ENCODE data around the gene TRIML1. TPM values are rescaled to one million over a fixed set of nuclear protein-coding genes. Genes with fewer than 3 reads are reported as not detected.

Gene TRIML1
- total RNA-seq, 1 experiment from 2014 or later, result not detected

- Histone ChIP-seq H3K23me2 (ENCODE audit: insufficient read length, low read depth, low read length, poor library complexity, severe bottlenecking) (no peaks in the 10 kb centered on the region), H3K9ac (ENCODE audit: extremely low read depth, insufficient read length, low read length) (no peak overlapping the region)
- peak overlapping the region in 1 of 3 experiments; percentile 65; a peak in 1 of 7 replicates for H3K27ac Mint-ChIP-seq
These were observed 11.9 kb upstream of the TRIML1 start for GRCh38 chr4:188127214-188127874.

More at GRCh38 chr4:188127214-188127874, 11.9 kb upstream of the TRIML1 start:
- no peak overlapping the region for H3K4me3 Mint-ChIP-seq
- WGBS (ENCODE audit: extremely low coverage, insufficient read length, low lambda C conversion rate), result no CpG with 5 or more reads among the region's 5 CpGs
- no peaks in the 10 kb centered on the region for H3K36me3 Mint-ChIP-seq (ENCODE audit: insufficient read depth in 1 of 3, low read depth in 3 of 3)
- no peak overlapping the region for H3K14ac ChIP-seq (ENCODE audit: insufficient read depth, low read length)
- DNase-seq, result no peak
- no peak overlapping the region for H3K27ac ChIP-seq (ENCODE audit: insufficient read length, low read depth, low read length)
- H2BK20ac ChIP-seq (ENCODE audit: low read depth, low read length, poor library complexity, severe bottlenecking), result no peak overlapping the region
- no peak overlapping the region for H3T11ph ChIP-seq (ENCODE audit: low read length)
- no peak overlapping the region for H2BK15ac ChIP-seq (ENCODE audit: low read depth, low read length)
- no peak overlapping the region for H3K23ac ChIP-seq (ENCODE audit: insufficient read length, low read depth, low read length)
- peak overlapping the region; percentile 27 for H4K8ac ChIP-seq (replicated peaks; ENCODE audit: insufficient read length, low read depth, low read length)
- H3K4me1 ChIP-seq (ENCODE audit: insufficient read depth, low read length), result peaks cover 3% of the 10 kb centered on the region; the same call in 1 of the 2 replicates
- no peaks in the 10 kb centered on the region for H3K9me3 ChIP-seq (ENCODE audit: control insufficient read depth, low read depth, low read length)
- no peak overlapping the region for H2AFZ ChIP-seq (ENCODE audit: low read length)
- no peak overlapping the region for H3K4me2 ChIP-seq (ENCODE audit: insufficient read depth, insufficient read length, low read length)
- no peak overlapping the region for H3K4ac ChIP-seq (ENCODE audit: low read depth, low read length)
- no peak overlapping the region for H3K18ac ChIP-seq (ENCODE audit: insufficient read length, low read depth, low read length)
- H3K27me3 Mint-ChIP-seq (ENCODE audit: low read depth), result no peaks in the 10 kb centered on the region; the same call in 1 of the 2 replicates
- no peak overlapping the region for H4K5ac ChIP-seq (ENCODE audit: insufficient read length, low read depth, low read length)
- H4K91ac ChIP-seq (ENCODE audit: insufficient read length, low read depth, low read length), result no peak overlapping the region
- no peaks in the 10 kb centered on the region for H3K9me3 Mint-ChIP-seq
- no peaks in the 10 kb centered on the region for H3K79me1 ChIP-seq (ENCODE audit: insufficient read depth, low read depth, low read length, poor library complexity, severe bottlenecking)
- H2BK5ac ChIP-seq (ENCODE audit: insufficient read length, low read length), result no peak overlapping the region
- no peaks in the 10 kb centered on the region for H3K27me3 ChIP-seq (ENCODE audit: insufficient read depth, low read length)
- H2AK5ac ChIP-seq (ENCODE audit: insufficient read length, low read length), result no peak overlapping the region
- TF ChIP-seq CTCF (conservative IDR thresholded peaks at IDR 0.05), result no peak
- no peaks in the 10 kb centered on the region for H4K20me1 ChIP-seq (ENCODE audit: control insufficient read depth, insufficient read depth, insufficient read length)
- peaks cover 26 to 30% of the 10 kb centered on the region in 2 experiments for H3K4me1 Mint-ChIP-seq
- H2BK120ac ChIP-seq (ENCODE audit: low read depth, low read length, poor library complexity, severe bottlenecking), result no peak overlapping the region
- no peak overlapping the region for H2BK12ac ChIP-seq (ENCODE audit: insufficient read length, low read depth, low read length)
- H3K79me2 ChIP-seq (ENCODE audit: insufficient read depth, low read length), result no peaks in the 10 kb centered on the region
- no peak overlapping the region for H3K56ac ChIP-seq (ENCODE audit: insufficient read length, low read depth, low read length)
